ENCODE measurements around the gene PRELID2. TPM values are rescaled to one million over a fixed set of nuclear protein-coding genes. Genes with fewer than 3 reads are reported as not detected.
"Not testable (repeated sequence)": the region's sequence is repeated elsewhere in the genome, so short reads cannot be mapped to it uniquely, and the experiment has no call there.

Gene PRELID2
- polyA plus RNA-seq, 4 donors, result 7.6 to 10.8 (median 9.4) TPM

- not testable (repeated sequence) for DNase-seq (ENCODE audit: low read depth in 4 of 4, low spot score in 3 of 4)
Measured at GRCh38 chr5:145798503-145798902, 36.6 kb downstream of the PRELID2 start.

DNA sequence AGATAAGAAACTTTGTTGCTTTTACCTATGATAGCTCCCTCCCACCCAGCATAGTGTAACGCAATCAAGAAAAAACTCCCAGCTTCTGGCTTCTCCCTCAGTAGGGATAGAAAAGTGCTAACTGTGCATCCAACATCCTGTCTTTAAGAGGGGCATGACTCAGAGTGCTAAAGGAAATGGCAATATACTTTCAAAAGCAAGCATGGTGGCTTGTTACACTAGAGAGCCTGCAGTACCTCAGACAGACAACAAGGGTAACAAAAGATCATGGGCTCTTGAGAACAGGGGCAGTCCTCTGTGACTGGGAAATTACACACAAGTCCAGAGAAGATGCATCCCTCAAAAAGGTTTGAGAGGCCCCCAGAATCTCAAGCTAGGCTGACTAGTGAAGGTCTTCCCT lies 37.8 kb downstream of the PRELID2 start:
- DNase-seq (ENCODE audit: low read depth in 4 of 4, low spot score in 3 of 4), result no peak

GRCh38 chr5:145796318-145796717 lies 38.8 kb downstream of the PRELID2 start:
- no peak for DNase-seq (ENCODE audit: low read depth in 4 of 4, low spot score in 3 of 4)

DNA sequence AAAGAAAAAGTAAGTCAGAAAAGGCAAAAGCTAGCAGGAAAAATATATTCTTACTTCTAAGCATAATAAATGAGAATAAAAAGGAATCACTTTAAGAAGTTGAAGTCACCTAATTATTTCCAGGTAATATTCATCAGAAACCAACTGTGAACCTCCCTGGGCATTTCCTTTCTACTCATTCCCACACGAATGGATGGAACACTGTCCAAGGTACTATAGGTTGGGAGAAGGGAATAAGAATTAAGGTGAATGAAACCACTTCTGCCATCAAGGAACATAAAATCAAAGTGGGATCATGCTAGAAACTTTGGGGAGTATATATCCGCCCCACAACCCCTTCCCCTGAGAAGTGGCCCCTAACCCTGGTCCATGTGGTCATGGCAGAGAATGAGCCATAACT lies 41.6 kb downstream of the PRELID2 start:
- DNase-seq (ENCODE audit: low read depth in 4 of 4, low spot score in 3 of 4), result no peak

GRCh38 chr5:145792840-145793239 lies 42.3 kb downstream of the PRELID2 start:
- DNase-seq (ENCODE audit: low read depth in 4 of 4, low spot score in 3 of 4), result no peak

GRCh38 chr5:145791866-145792265 lies 43.3 kb downstream of the PRELID2 start:
- DNase-seq (ENCODE audit: low read depth in 4 of 4, low spot score in 3 of 4), result no peak

GRCh38 chr5:145787996-145788395 lies 47.1 kb downstream of the PRELID2 start:
- DNase-seq (ENCODE audit: low read depth in 4 of 4, low spot score in 3 of 4), result no peak

- DNase-seq (ENCODE audit: low read depth in 4 of 4, low spot score in 3 of 4), result no peak
Measured at GRCh38 chr5:145787507-145787906, 47.6 kb downstream of the PRELID2 start.

DNA sequence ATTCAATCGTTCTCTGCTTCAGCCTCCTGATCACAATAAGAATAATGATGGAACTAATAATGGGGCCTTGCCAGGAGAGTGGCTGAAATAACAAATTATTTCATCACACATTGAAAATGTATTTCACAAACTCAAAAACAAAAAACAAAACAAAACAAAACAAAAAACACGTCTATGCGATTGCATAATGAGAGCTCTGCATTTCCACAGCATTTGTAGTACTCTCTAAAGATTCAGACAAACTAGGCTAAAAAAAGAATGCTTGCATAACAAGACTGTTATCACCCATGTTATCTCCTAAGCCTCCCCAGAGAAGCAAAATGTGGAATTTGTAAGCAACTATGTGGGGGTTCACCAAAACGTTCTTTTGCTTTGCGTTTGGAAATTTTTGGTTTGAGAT lies 48.1 kb downstream of the PRELID2 start:
- no peak for DNase-seq (ENCODE audit: low read depth in 4 of 4, low spot score in 3 of 4)

GRCh38 chr5:145780982-145781381 lies 54.2 kb downstream of the PRELID2 start:
- DNase-seq (ENCODE audit: low read depth in 4 of 4, low spot score in 3 of 4), result no peak

- DNase-seq (ENCODE audit: low read depth in 4 of 4, low spot score in 3 of 4), result no peak
Measured at GRCh38 chr5:145778144-145778900, 56.8 kb downstream of the PRELID2 start.

- DNase-seq (ENCODE audit: low read depth in 4 of 4, low spot score in 3 of 4), result no peak
Measured at GRCh38 chr5:145777445-145778063, 57.6 kb downstream of the PRELID2 start.

DNA sequence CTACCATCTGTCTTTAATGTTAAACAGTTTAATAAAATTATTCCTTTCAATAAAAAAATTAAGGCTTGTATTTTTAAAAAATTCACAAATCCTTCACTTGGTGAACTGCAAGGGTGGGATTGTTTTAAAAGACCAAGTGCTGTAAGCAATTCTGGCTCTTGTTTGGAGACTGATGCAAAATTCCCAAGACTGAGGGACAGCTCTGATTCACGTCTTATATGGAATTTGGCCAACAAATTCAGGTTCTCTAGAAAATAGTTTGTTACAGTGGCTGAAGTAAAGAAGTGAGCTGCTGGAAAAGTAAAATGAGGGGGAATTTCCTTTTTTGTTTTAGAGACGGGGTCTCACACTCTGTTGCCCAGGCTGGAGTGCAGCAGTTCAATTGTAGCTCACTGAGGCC lies 58.3 kb downstream of the PRELID2 start:
- DNase-seq (ENCODE audit: low read depth in 4 of 4, low spot score in 3 of 4), result no peak

DNA sequence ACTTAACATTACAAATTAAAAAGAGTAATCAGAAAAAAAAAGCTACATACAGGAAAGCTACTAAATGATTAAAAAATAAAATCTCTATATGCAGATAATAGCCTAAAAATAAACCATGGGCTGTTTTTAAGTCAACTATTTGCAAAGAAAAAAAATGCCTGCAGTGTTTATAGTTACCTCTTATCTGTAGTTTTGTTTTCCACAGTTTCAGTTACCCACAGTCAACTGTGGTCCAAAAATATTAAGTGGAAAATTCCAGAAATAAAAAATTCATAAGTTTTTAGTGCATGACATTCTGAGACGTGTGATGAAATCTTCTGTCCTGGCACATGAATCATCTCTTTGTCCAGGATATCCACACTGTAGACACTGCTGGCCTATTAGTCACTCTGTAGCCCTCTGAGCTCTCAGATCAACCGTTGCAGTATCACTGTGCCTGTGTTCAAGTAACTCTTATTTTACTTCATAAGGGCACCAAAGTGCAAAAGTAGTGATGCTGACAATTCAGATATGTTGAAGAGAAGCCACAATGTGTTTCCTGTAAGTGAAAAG lies 59.2 kb downstream of the PRELID2 start:
- DNase-seq (ENCODE audit: low read depth in 4 of 4, low spot score in 3 of 4), result no peak

DNA sequence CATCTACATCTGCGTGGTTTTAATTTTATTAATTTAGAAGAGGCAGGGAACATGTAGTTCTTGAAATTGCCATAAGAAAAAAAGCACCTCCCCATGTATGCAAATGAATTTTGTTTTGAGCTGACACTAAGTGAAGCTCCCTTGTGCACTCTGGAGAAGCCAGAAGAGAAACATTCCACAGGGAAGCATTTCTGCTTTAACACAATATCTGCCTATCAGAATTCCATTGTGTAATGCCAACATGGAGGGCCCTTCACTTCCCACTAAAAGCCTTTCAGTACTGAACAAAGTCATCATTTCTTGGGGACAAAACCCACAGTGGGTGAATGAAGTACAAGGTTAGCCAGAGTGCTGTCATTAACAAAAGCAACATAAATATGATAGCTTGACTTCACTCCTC lies 59.7 kb downstream of the PRELID2 start:
- DNase-seq (ENCODE audit: low read depth in 4 of 4, low spot score in 3 of 4), result no peak

GRCh38 chr5:145774442-145774841 lies 60.7 kb downstream of the PRELID2 start:
- no peak for DNase-seq (ENCODE audit: low read depth in 4 of 4, low spot score in 3 of 4)

DNA sequence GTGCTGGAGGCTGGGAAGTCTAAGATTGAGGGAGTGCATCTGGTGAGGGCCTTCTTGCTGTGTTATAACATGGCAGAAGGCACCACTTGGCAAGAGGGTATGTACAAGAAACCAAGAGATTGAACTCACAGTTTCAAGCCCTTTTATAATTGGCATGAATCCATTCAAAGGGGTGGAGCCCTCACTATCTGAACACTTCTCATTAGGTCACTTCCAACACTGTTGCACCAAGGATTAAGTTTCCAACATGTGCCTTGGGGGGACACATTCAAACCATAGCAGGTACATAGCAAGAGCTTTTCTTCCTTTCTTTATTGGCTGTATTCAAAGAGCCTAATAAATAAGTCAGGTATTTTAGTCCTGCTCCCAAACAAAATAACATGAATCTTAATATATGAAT lies 62.7 kb downstream of the PRELID2 start:
- no peak for DNase-seq (ENCODE audit: low read depth in 4 of 4, low spot score in 3 of 4)

GRCh38 chr5:145768863-145769262 lies 66.3 kb downstream of the PRELID2 start:
- DNase-seq (ENCODE audit: low read depth in 4 of 4, low spot score in 3 of 4), result no peak

DNA sequence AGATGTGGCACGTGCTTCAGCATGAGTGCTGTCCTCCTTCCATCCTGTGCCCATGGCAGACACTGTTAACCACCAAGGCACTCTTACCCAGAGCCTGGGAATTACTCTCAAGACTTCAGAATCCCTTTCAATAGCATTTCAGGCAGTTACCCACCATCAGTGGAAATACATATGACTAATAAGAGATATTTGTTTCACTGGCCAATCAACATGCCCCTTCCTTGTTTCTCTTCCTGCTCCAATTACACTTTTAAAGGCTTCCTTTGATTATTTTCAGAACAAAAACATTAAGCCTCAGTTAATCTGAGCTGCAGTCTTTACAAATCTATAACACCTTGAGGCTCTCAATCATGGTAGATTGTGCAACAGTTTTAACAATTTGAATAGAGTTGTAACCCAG lies 70.8 kb downstream of the PRELID2 start:
- DNase-seq (ENCODE audit: low read depth in 4 of 4, low spot score in 3 of 4), result no peak

- no peak for DNase-seq (ENCODE audit: low read depth in 4 of 4, low spot score in 3 of 4)
Measured at GRCh38 chr5:145762833-145763232, 72.3 kb downstream of the PRELID2 start.

DNA sequence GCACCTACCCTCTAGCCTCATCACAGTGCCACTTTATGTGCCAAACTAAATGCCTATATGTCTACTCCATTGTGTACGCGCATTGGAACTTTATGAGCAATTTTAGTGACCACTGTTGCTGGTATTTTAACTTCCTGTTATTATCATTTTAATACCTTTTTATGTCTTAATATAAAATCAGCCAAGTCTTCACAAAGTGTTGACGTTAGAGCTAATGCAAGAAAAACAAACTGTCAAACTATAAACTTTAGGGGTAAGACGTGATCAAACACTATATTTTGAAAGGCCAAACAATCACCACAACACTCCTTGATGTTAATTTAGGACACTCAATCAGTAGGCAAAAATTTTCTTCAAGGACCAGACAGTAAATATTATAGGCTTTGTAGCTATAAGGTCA lies 73.9 kb downstream of the PRELID2 start:
- no peak for DNase-seq (ENCODE audit: low read depth in 4 of 4, low spot score in 3 of 4)

- DNase-seq (ENCODE audit: low read depth in 4 of 4, low spot score in 3 of 4), result no peak
Measured at GRCh38 chr5:145760660-145761059, 74.5 kb downstream of the PRELID2 start.
